ENCODE results near the gene GDI1. TPM values are rescaled to one million over a fixed set of nuclear protein-coding genes. Genes with fewer than 3 reads are reported as not detected.

The GDI1 gene
- total and polyA plus RNA-seq, 2 experiments from 2014 or later: 48.5 to 95.9 TPM

- peaks cover 42% of the 10 kb centered on the region for H3K27me3 Mint-ChIP-seq (ENCODE audit: insufficient read depth, low read depth, poor library complexity)
- H3K9me2 ChIP-seq (ENCODE audit: insufficient read depth): no peaks in the 10 kb centered on the region
- peaks cover 4% of the 10 kb centered on the region; the same call in 1 of the 2 replicates for H3K36me3 ChIP-seq (ENCODE audit: insufficient read depth)
- no peaks in the 10 kb centered on the region for H3K27me3 ChIP-seq (ENCODE audit: insufficient read depth)
- H3K4me2 ChIP-seq: peak overlapping the region; percentile 90
- peak overlapping the region; percentile 100 for H3K4me3 Mint-ChIP-seq
- peak overlapping the region; percentile 92 for H3K27ac ChIP-seq (ENCODE audit: low read depth)
- ATAC-seq (no peak), DNase-seq (ENCODE audit: low spot score) (no peak)
- peak overlapping the region; percentile 85 for H3K4me3 ChIP-seq
- H4K20me1 ChIP-seq (replicated peaks; ENCODE audit: insufficient read depth): no peaks in the 10 kb centered on the region
- peaks cover 17% of the 10 kb centered on the region for H3K79me2 ChIP-seq (replicated peaks; ENCODE audit: insufficient read depth)
- peaks cover 13% of the 10 kb centered on the region; the same call in 2 of the 3 replicates for H3K4me1 Mint-ChIP-seq
- peaks cover 6% of the 10 kb centered on the region; the same call in 1 of the 2 replicates for H3K4me1 ChIP-seq (ENCODE audit: insufficient read depth)
- peaks cover 9% of the 10 kb centered on the region; the same call in 1 of the 3 replicates for H3K9me3 Mint-ChIP-seq
- peaks cover 21% of the 10 kb centered on the region for H3F3A ChIP-seq (replicated peaks; ENCODE audit: low read depth)
- TF ChIP-seq ZNF114 (CRISPR knock-in tag; IDR thresholded peaks at IDR 0.05): no peak
- no peak; the same call in 1 of the 2 replicates for TF ChIP-seq POLR2AphosphoS5 (IDR thresholded peaks at IDR 0.05; ENCODE audit: low read depth)
- no peak for TF ChIP-seq ZNF462 (CRISPR knock-in tag; IDR thresholded peaks at IDR 0.05)
- TF ChIP-seq EZH2phosphoT487 (IDR thresholded peaks at IDR 0.05; ENCODE audit: unreplicated experiment): no peak
- no peak for TF ChIP-seq ZNF331 (CRISPR knock-in tag; IDR thresholded peaks at IDR 0.05; ENCODE audit: low read depth)
- no peak for TF ChIP-seq ETS1 (IDR thresholded peaks at IDR 0.05)
- TF ChIP-seq STAT1 (IDR thresholded peaks at IDR 0.05; ENCODE audit: unreplicated experiment): no peak
- no peak for TF ChIP-seq EZH2 (IDR thresholded peaks at IDR 0.05; ENCODE audit: low read depth, unreplicated experiment)
- no peak for TF ChIP-seq CTCF (conservative IDR thresholded peaks at IDR 0.05; ENCODE audit: low read depth in 2 of 2)
- no peak for TF ChIP-seq REST (IDR thresholded peaks at IDR 0.05; ENCODE audit: unreplicated experiment)
- TF ChIP-seq NANOG (IDR thresholded peaks at IDR 0.05; ENCODE audit: borderline replicate concordance): no peak
- no peak for TF ChIP-seq JUNB (IDR thresholded peaks at IDR 0.05; ENCODE audit: unreplicated experiment)
- TF ChIP-seq CREB1 (CRISPR knock-in tag; IDR thresholded peaks at IDR 0.05; ENCODE audit: low read depth): no peak
- H3K36me3 Mint-ChIP-seq (ENCODE audit: low read depth): peaks cover 36% of the 10 kb centered on the region
- no peak overlapping the region for H2AFZ ChIP-seq
- peak overlapping the region; percentile 100 for H3K27ac Mint-ChIP-seq
Observed at GRCh38 chrX:154399527-154400368, 37.2 kb upstream of the GDI1 start.
